ENCODE measurements around the gene NUMB. TPM values are rescaled to one million over a fixed set of nuclear protein-coding genes. Genes with fewer than 3 reads are reported as not detected.
A peak's percentile ranks its signal among the peaks of the same experiment; 100 is the strongest.

The NUMB gene
- total and polyA plus RNA-seq, 2 of the 4 experiments (the other 2 are of a cell fraction) = 45.9 to 114 TPM

- H3K4me2 ChIP-seq (ENCODE audit: low read depth, low read length) = no peak overlapping the region
- H4K8ac ChIP-seq (ENCODE audit: low read depth in 2 of 2, low read length in 2 of 2) = peak overlapping the region in 1 of 2 experiments; percentile 63; a peak in 3 of 4 replicates
- H3K4me1 ChIP-seq (ENCODE audit: control insufficient read depth, insufficient read depth, low read length) = no peaks in the 10 kb centered on the region
- H2BK120ac ChIP-seq (ENCODE audit: low read depth, low read length) = no peak overlapping the region
- no peaks in the 10 kb centered on the region for H3K9me3 ChIP-seq (ENCODE audit: control insufficient read depth, insufficient read depth, low read length)
- in situ Hi-C loops (cut with MboI; ENCODE audit: low sequenced_read_pairs) (no loop called here), intact Hi-C loops (cut with micrococcal nuclease) (no loop called here), dilution Hi-C loops (cut with HindIII; ENCODE audit: low sequenced_read_pairs, unreplicated experiment) (no loop called here)
- H4K5ac ChIP-seq (ENCODE audit: low read depth, low read length) = 0 out of 2 replicates have a peak overlapping the region, but pooled peaks have one; percentile 57
- H3K23ac ChIP-seq (ENCODE audit: low read depth, low read length) = no peak overlapping the region
- ATAC-seq (ENCODE audit: low read depth) (no peak; the same call in 1 of the 2 replicates), DNase-seq (no peak)
- ChIA-PET CTCF (no interaction called here), POLR2A (ENCODE audit: unreplicated experiment) (no interaction called here)
- no peaks in the 10 kb centered on the region for H3K9me1 ChIP-seq (ENCODE audit: insufficient read depth, low read length)
- H3K14ac ChIP-seq (replicated peaks; ENCODE audit: low read depth, low read length) = no peak overlapping the region; the same call in 1 of the 2 replicates
- no peaks in the 10 kb centered on the region for H3K36me3 ChIP-seq (ENCODE audit: control insufficient read depth, insufficient read depth, low read length)
- H3K18ac ChIP-seq (ENCODE audit: low read depth, low read length) = no peak overlapping the region
- H3K27ac ChIP-seq (ENCODE audit: insufficient read depth, low read length) = no peak overlapping the region
- H2BK15ac ChIP-seq (ENCODE audit: low read depth, low read length) = no peak overlapping the region
- H3K4me3 ChIP-seq (ENCODE audit: insufficient read depth, low read depth, low read length) = no peak overlapping the region
- H4K20me1 ChIP-seq (ENCODE audit: insufficient read depth, low read length) = no peaks in the 10 kb centered on the region
- 0 out of 4 replicates have a peak, but pooled peaks cover 0 to 5% of the 10 kb centered on the region in 2 experiments for H3K79me1 ChIP-seq (ENCODE audit: low read depth in 1 of 2, low read length in 2 of 2)
- no peaks in the 10 kb centered on the region for H3K27me3 ChIP-seq (ENCODE audit: control insufficient read depth, insufficient read depth, low read length)
- TF ChIP-seq NFE2L2 (IDR thresholded peaks at IDR 0.05; ENCODE audit: low read depth, low read length) (no peak), RFX5 (IDR thresholded peaks at IDR 0.05; ENCODE audit: low read depth, low read length) (no peak), BHLHE40 (IDR thresholded peaks at IDR 0.05; ENCODE audit: low read depth, low read length) (no peak), POLR2A (IDR thresholded peaks at IDR 0.05; ENCODE audit: low read depth, low read length) (no peak), USF2 (IDR thresholded peaks at IDR 0.05; ENCODE audit: low read depth, low read length) (no peak), SMC3 (IDR thresholded peaks at IDR 0.05; ENCODE audit: low read depth, low read length) (no peak), MAFK (IDR thresholded peaks at IDR 0.05; ENCODE audit: low read depth, low read length) (no peak), CEBPB (IDR thresholded peaks at IDR 0.05; ENCODE audit: low read depth, low read length) (no peak), RAD21 (IDR thresholded peaks at IDR 0.05; ENCODE audit: low read length) (no peak), RCOR1 (IDR thresholded peaks at IDR 0.05; ENCODE audit: insufficient replicate concordance, low read length) (no peak), MAZ (IDR thresholded peaks at IDR 0.05; ENCODE audit: borderline replicate concordance, low read depth, low read length) (no peak), CHD1 (IDR thresholded peaks at IDR 0.05; ENCODE audit: low read depth, low read length) (no peak)
- TF ChIP-seq, protein P1, sequence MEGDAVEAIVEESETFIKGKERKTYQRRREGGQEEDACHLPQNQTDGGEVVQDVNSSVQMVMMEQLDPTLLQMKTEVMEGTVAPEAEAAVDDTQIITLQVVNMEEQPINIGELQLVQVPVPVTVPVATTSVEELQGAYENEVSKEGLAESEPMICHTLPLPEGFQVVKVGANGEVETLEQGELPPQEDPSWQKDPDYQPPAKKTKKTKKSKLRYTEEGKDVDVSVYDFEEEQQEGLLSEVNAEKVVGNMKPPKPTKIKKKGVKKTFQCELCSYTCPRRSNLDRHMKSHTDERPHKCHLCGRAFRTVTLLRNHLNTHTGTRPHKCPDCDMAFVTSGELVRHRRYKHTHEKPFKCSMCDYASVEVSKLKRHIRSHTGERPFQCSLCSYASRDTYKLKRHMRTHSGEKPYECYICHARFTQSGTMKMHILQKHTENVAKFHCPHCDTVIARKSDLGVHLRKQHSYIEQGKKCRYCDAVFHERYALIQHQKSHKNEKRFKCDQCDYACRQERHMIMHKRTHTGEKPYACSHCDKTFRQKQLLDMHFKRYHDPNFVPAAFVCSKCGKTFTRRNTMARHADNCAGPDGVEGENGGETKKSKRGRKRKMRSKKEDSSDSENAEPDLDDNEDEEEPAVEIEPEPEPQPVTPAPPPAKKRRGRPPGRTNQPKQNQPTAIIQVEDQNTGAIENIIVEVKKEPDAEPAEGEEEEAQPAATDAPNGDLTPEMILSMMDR (conservative IDR thresholded peaks at IDR 0.05; ENCODE audit: low read depth, low read length) = no peak
- TF ChIP-seq, protein P2, sequence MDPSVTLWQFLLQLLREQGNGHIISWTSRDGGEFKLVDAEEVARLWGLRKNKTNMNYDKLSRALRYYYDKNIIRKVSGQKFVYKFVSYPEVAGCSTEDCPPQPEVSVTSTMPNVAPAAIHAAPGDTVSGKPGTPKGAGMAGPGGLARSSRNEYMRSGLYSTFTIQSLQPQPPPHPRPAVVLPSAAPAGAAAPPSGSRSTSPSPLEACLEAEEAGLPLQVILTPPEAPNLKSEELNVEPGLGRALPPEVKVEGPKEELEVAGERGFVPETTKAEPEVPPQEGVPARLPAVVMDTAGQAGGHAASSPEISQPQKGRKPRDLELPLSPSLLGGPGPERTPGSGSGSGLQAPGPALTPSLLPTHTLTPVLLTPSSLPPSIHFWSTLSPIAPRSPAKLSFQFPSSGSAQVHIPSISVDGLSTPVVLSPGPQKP (IDR thresholded peaks at IDR 0.05; ENCODE audit: borderline replicate concordance, low read depth, low read length) = no peak
- no peak overlapping the region for H3K4ac ChIP-seq (ENCODE audit: low read depth, low read length)
- no peak overlapping the region for H3K56ac ChIP-seq (ENCODE audit: extremely low read depth, insufficient read depth, low read length)
- H3K9ac ChIP-seq (ENCODE audit: low read depth, low read length) = no peak overlapping the region
- no peak overlapping the region for H2AK9ac ChIP-seq (replicated peaks; ENCODE audit: low read depth, low read length, poor library complexity)
- 67% methylated on average over 2 of the region's 3 CpGs; no CpG with 5 or more reads in 1 of the 2 experiments for WGBS, 2 experiments (ENCODE audit: extremely low coverage in 2 of 2, insufficient read length in 1 of 2)
- no TSS peak for BruUV-seq (replicated peaks)
- no peak overlapping the region for H4K91ac ChIP-seq (ENCODE audit: insufficient read depth, low read depth, low read length)
- H2BK5ac ChIP-seq (ENCODE audit: low read depth, low read length, poor library complexity, severe bottlenecking) = no peak overlapping the region
- no peak overlapping the region for H2BK20ac ChIP-seq (ENCODE audit: low read depth, low read length)
- no peak overlapping the region for H2AFZ ChIP-seq (replicated peaks; ENCODE audit: low read length, poor library complexity)
- H2AK5ac ChIP-seq (ENCODE audit: low read depth, low read length) = 0 out of 2 replicates have a peak overlapping the region, but pooled peaks have one; percentile 7
Measured at GRCh38 chr14:73476451-73476931, 18.1 kb upstream of the NUMB start.

All from IMR-90 (cell line).